ENCODE measurements around the gene MAP4K4. TPM values are rescaled to one million over a fixed set of nuclear protein-coding genes. Genes with fewer than 3 reads are reported as not detected.

The MAP4K4 gene
- total RNA-seq, 2 experiments from 2014 or later = 67.2 to 181 TPM

DNA sequence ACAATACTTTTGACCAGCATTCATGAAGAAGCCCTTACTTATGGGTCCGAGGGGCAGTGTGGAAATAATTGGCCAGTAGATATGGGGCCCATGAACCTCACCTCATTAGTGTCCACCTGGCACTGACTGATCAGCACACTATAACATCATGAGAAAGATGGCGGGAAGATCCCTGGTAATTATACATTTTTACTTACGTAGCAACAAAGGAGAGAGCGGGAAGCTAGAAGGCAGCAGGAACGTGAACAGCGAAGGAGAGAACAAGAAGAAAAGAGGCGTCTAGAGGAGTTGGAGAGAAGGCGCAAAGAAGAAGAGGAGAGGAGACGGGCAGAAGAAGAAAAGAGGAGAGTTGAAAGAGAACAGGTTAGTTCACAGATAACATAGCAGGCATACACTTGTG lies 158.3 kb downstream of the MAP4K4 start:
- H3K79me2 ChIP-seq (ENCODE audit: insufficient read depth, low read depth, low read length) = no peaks in the 10 kb centered on the region

DNA sequence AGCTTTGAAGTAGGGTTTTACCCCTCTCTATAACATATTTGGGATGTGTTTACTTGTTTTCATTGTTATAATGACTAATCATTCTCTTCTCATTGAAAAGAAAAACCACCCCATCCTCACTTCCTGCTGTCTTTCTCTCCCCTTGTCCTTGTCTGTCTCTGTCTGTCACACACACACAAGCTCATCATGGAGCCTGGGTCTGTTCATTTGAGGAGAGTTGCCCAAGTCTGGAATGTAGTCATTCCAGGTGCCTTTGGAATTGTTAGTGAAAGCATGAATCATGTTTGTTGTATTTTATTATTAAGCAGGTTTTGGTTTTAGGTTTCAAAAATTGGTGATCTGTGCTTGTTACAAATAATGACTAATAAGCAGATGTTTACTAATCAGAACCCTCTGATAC lies 160.7 kb downstream of the MAP4K4 start:
- Histone ChIP-seq H3K9me2 (ENCODE audit: insufficient read depth, low read length) (no peaks in the 10 kb centered on the region), H3K79me2 (ENCODE audit: insufficient read depth, low read depth, low read length) (no peaks in the 10 kb centered on the region), H2AFZ (ENCODE audit: low read length) (no peak overlapping the region), H3K9me3 (ENCODE audit: low read length) (no peaks in the 10 kb centered on the region), H3K4me1 (ENCODE audit: insufficient read depth, low read length, poor library complexity, severe bottlenecking) (no peaks in the 10 kb centered on the region), H3K4me2 (ENCODE audit: low read length) (no peak overlapping the region), H3K36me3 (ENCODE audit: insufficient read depth, low read length) (peaks cover 85% of the 10 kb centered on the region), H4K20me1 (ENCODE audit: insufficient read depth, low read length) (0 out of 2 replicates have a peak, but pooled peaks cover 7% of the 10 kb centered on the region), H3K27ac (ENCODE audit: low read depth, low read length, poor library complexity, severe bottlenecking) (no peak overlapping the region), H3K4me3 (ENCODE audit: low read depth, low read length, poor library complexity, severe bottlenecking) (no peak overlapping the region)
- ChIA-PET CTCF (ENCODE audit: unreplicated experiment) (no interaction called here), POLR2A (interaction anchor here (0.9 kb wide), 1 partner anchor 42 kb away, joined by 4 read pairs; no protein-coding TSS in a partner anchor)
- DNase-seq (ENCODE audit: low spot score) = no peak
- intact Hi-C loops (cut with micrococcal nuclease; ENCODE audit: unreplicated experiment) = no loop called here
- no peak for TF ChIP-seq EZH2phosphoT487 (IDR thresholded peaks at IDR 0.05; ENCODE audit: borderline replicate concordance, low read depth, low read length)
- TF ChIP-seq, protein P1, sequence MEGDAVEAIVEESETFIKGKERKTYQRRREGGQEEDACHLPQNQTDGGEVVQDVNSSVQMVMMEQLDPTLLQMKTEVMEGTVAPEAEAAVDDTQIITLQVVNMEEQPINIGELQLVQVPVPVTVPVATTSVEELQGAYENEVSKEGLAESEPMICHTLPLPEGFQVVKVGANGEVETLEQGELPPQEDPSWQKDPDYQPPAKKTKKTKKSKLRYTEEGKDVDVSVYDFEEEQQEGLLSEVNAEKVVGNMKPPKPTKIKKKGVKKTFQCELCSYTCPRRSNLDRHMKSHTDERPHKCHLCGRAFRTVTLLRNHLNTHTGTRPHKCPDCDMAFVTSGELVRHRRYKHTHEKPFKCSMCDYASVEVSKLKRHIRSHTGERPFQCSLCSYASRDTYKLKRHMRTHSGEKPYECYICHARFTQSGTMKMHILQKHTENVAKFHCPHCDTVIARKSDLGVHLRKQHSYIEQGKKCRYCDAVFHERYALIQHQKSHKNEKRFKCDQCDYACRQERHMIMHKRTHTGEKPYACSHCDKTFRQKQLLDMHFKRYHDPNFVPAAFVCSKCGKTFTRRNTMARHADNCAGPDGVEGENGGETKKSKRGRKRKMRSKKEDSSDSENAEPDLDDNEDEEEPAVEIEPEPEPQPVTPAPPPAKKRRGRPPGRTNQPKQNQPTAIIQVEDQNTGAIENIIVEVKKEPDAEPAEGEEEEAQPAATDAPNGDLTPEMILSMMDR (conservative IDR thresholded peaks at IDR 0.05; ENCODE audit: low read length) = no peak
- BruUV-seq (replicated peaks) = no TSS peak

More for the DNA sequence above, 158.3 kb downstream of the MAP4K4 start:
- Histone ChIP-seq H3K9me3 (ENCODE audit: low read length) (no peaks in the 10 kb centered on the region), H4K20me1 (ENCODE audit: insufficient read depth, low read length) (0 out of 2 replicates have a peak, but pooled peaks cover 7% of the 10 kb centered on the region), H3K4me3 (ENCODE audit: low read depth, low read length, poor library complexity, severe bottlenecking) (no peak overlapping the region), H3K27ac (ENCODE audit: low read depth, low read length, poor library complexity, severe bottlenecking) (no peak overlapping the region), H3K9me2 (ENCODE audit: insufficient read depth, low read length) (no peaks in the 10 kb centered on the region), H3K4me1 (ENCODE audit: insufficient read depth, low read length, poor library complexity, severe bottlenecking) (no peaks in the 10 kb centered on the region), H2AFZ (ENCODE audit: low read length) (no peak overlapping the region), H3K4me2 (ENCODE audit: low read length) (no peak overlapping the region), H3K36me3 (ENCODE audit: insufficient read depth, low read length) (peaks cover 85% of the 10 kb centered on the region)
- DNase-seq (ENCODE audit: low spot score) = no peak
- CTCF ChIA-PET (ENCODE audit: unreplicated experiment) = no interaction called here
- BruUV-seq (replicated peaks) = no TSS peak
- POLR2A ChIA-PET = no interaction called here
- TF ChIP-seq, protein P1 (conservative IDR thresholded peaks at IDR 0.05; ENCODE audit: low read length) = no peak
- TF ChIP-seq EZH2phosphoT487 (IDR thresholded peaks at IDR 0.05; ENCODE audit: borderline replicate concordance, low read depth, low read length) = no peak
- intact Hi-C loops (cut with micrococcal nuclease; ENCODE audit: unreplicated experiment) = no loop called here

DNA sequence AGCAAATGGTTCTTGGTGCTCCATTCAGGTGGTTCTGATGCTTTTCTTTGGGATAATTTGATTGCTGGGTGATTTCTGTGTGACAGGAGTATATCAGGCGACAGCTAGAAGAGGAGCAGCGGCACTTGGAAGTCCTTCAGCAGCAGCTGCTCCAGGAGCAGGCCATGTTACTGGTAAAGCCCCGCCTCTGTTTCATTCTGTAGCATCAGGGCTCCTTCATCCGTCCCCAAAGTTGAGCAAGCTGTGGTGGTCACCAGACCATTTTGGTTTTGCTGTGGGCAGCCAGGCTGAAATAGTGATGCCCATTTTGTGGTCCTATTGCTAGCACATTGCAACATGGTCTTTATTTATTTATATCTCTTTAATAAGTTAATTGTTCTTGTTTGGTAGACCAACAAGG lies 161.4 kb downstream of the MAP4K4 start:
- ChIA-PET POLR2A (no interaction called here), CTCF (ENCODE audit: unreplicated experiment) (no interaction called here)
- Histone ChIP-seq H4K20me1 (ENCODE audit: insufficient read depth, low read length) (0 out of 2 replicates have a peak, but pooled peaks cover 7% of the 10 kb centered on the region), H3K4me1 (ENCODE audit: insufficient read depth, low read length, poor library complexity, severe bottlenecking) (no peaks in the 10 kb centered on the region), H3K4me3 (ENCODE audit: low read depth, low read length, poor library complexity, severe bottlenecking) (no peak overlapping the region), H2AFZ (ENCODE audit: low read length) (no peak overlapping the region), H3K4me2 (ENCODE audit: low read length) (no peak overlapping the region), H3K36me3 (ENCODE audit: insufficient read depth, low read length) (peaks cover 87% of the 10 kb centered on the region), H3K9me3 (ENCODE audit: low read length) (no peaks in the 10 kb centered on the region), H3K9me2 (ENCODE audit: insufficient read depth, low read length) (no peaks in the 10 kb centered on the region), H3K79me2 (ENCODE audit: insufficient read depth, low read depth, low read length) (no peaks in the 10 kb centered on the region), H3K27ac (ENCODE audit: low read depth, low read length, poor library complexity, severe bottlenecking) (no peak overlapping the region)
- no peak for DNase-seq (ENCODE audit: low spot score)
- no peak for TF ChIP-seq EZH2phosphoT487 (IDR thresholded peaks at IDR 0.05; ENCODE audit: borderline replicate concordance, low read depth, low read length)
- TF ChIP-seq, protein P1 (conservative IDR thresholded peaks at IDR 0.05; ENCODE audit: low read length) = no peak
- no TSS peak for BruUV-seq (replicated peaks)
- intact Hi-C loops (cut with micrococcal nuclease; ENCODE audit: unreplicated experiment) = no loop called here
